ENCODE data around the gene NOTCH1. TPM values are rescaled to one million over a fixed set of nuclear protein-coding genes. Genes with fewer than 3 reads are reported as not detected.

The NOTCH1 gene
- total RNA-seq, 3 donors from 2014 or later (not counting 1 experiment from before 2014, with no cell fraction given), result 126 to 228 (median 192) TPM

- intact Hi-C loops (cut with micrococcal nuclease), result no loop called here
- H3K27me3 Mint-ChIP-seq (ENCODE audit: low read depth in 2 of 2), result no peaks in the 10 kb centered on the region
- no peak overlapping the region for H3K4me3 Mint-ChIP-seq
These were observed 26.4 kb downstream of the NOTCH1 start for GRCh38 chr9:136519263-136520052.

GRCh38 chr9:136518623-136519022, 27.2 kb downstream of the NOTCH1 start:
- Mint-ChIP-seq H3K27me3 (ENCODE audit: low read depth in 2 of 2) (no peaks in the 10 kb centered on the region), H3K36me3 (no peaks in the 10 kb centered on the region), H3K4me1 (no peaks in the 10 kb centered on the region), H3K4me3 (no peak overlapping the region), H3K9me3 (no peaks in the 10 kb centered on the region), H3K27ac (no peak overlapping the region)
- Histone ChIP-seq H3K4me3 (ENCODE audit: low read length) (no peak overlapping the region), H3K27me3 (ENCODE audit: control insufficient read depth, insufficient read depth, low read length) (no peaks in the 10 kb centered on the region), H3K9me3 (ENCODE audit: control insufficient read depth, insufficient read depth, low read length) (no peaks in the 10 kb centered on the region), H3K27ac (ENCODE audit: low read length) (no peak overlapping the region), H3K4me1 (ENCODE audit: control insufficient read depth, insufficient read depth, low read length) (peaks cover 15% of the 10 kb centered on the region), H3K36me3 (ENCODE audit: control insufficient read depth, insufficient read depth, low read length) (peaks cover 85% of the 10 kb centered on the region)
- ATAC-seq (no peak), DNase-seq (no peak)
- WGBS (ENCODE audit: insufficient coverage), result 95% methylated on average over 18 of the region's 18 CpGs
- TF ChIP-seq CTCF (IDR thresholded peaks at IDR 0.05), result no peak
- intact Hi-C loops (cut with micrococcal nuclease), result no loop called here

More at GRCh38 chr9:136519263-136520052, 26.4 kb downstream of the NOTCH1 start:
- DNase-seq (no peak), ATAC-seq (no peak)
- H3K4me3 ChIP-seq (ENCODE audit: low read length), result no peak overlapping the region
- Mint-ChIP-seq H3K27ac (no peak overlapping the region), H3K4me1 (peaks cover 0 to 4% of the 10 kb centered on the region in 2 donors), H3K9me3 (no peaks in the 10 kb centered on the region), H3K36me3 (no peaks in the 10 kb centered on the region)
- H3K27me3 ChIP-seq (ENCODE audit: control insufficient read depth, insufficient read depth, low read length), result no peaks in the 10 kb centered on the region
- WGBS (ENCODE audit: insufficient coverage), result 95% methylated on average over 32 of the region's 32 CpGs
- H3K4me1 ChIP-seq (ENCODE audit: control insufficient read depth, insufficient read depth, low read length), result peaks cover 15% of the 10 kb centered on the region
- no peaks in the 10 kb centered on the region for H3K9me3 ChIP-seq (ENCODE audit: control insufficient read depth, insufficient read depth, low read length)
- TF ChIP-seq CTCF (IDR thresholded peaks at IDR 0.05), result no peak
- peaks cover 81% of the 10 kb centered on the region for H3K36me3 ChIP-seq (ENCODE audit: control insufficient read depth, insufficient read depth, low read length)
- no peak overlapping the region for H3K27ac ChIP-seq (ENCODE audit: low read length)

- intact Hi-C loops (cut with micrococcal nuclease), result no loop called here
- DNase-seq (no peak), ATAC-seq (no peak)
- peaks cover 8% of the 10 kb centered on the region for H3K4me1 ChIP-seq (ENCODE audit: control insufficient read depth, insufficient read depth, low read length)
- no peak overlapping the region for H3K4me3 ChIP-seq (ENCODE audit: low read length)
- Mint-ChIP-seq H3K4me3 (no peak overlapping the region), H3K9me3 (no peaks in the 10 kb centered on the region), H3K36me3 (no peaks in the 10 kb centered on the region), H3K27ac (no peak overlapping the region), H3K4me1 (no peaks in the 10 kb centered on the region), H3K27me3 (ENCODE audit: low read depth in 2 of 2) (no peaks in the 10 kb centered on the region)
- no peaks in the 10 kb centered on the region for H3K9me3 ChIP-seq (ENCODE audit: control insufficient read depth, insufficient read depth, low read length)
- TF ChIP-seq CTCF (IDR thresholded peaks at IDR 0.05), result no peak
- 95% methylated on average over 17 of the region's 17 CpGs for WGBS (ENCODE audit: insufficient coverage)
- no peak overlapping the region for H3K27ac ChIP-seq (ENCODE audit: low read length)
- no peaks in the 10 kb centered on the region for H3K27me3 ChIP-seq (ENCODE audit: control insufficient read depth, insufficient read depth, low read length)
- H3K36me3 ChIP-seq (ENCODE audit: control insufficient read depth, insufficient read depth, low read length), result peaks cover 86% of the 10 kb centered on the region
These were observed 27.9 kb downstream of the NOTCH1 start for GRCh38 chr9:136517950-136518349.
